CD4-positive, alpha-beta T cell (primary cell): ENCODE data around the gene GRID2. TPM values are rescaled to one million over a fixed set of nuclear protein-coding genes. Genes with fewer than 3 reads are reported as not detected.

Experiments used
- ATAC-seq: fragments of 200-7000 bp; cut with Tn5 transposase; one replicate; pipeline ENCODE4 v1.10.0; 2022; ENCODE audit warnings: mild to moderate bottlenecking; ENCODE audit not compliant: poor library complexity
- CTCF ChIA-PET: fragments of 350-600 bp; sonication (Branson Sonifier 250); formaldehyde crosslinking; loops from one replicate; lab custom pipeline; 2021; ENCODE audit warnings: antibody characterized with exemption, inconsistent platforms; lab: Charles Lee
- POLR2A ChIA-PET: fragments of 350-600 bp; sonication (Branson Sonifier 250); formaldehyde crosslinking; loops from one replicate; lab custom pipeline; 2021; ENCODE audit warnings: antibody characterized with exemption, inconsistent platforms; lab: Charles Lee
- DNase-seq, 14 experiments: peaks; one replicate each; pipeline ENCODE4 v3.0.0-alpha.2; 2013 to 2020; ENCODE audit warnings: mixed read lengths in 2 of 14
- H3K27ac ChIP-seq, 2 donors: one replicate each; pipeline versions ENCODE4 v1.5.1 to v1.7.0; 2013; ENCODE audit warnings: low read length in 2 of 2, low read depth in 1 of 2, mild to moderate bottlenecking in 1 of 2
- H3K27me3 ChIP-seq, 2 experiments: 1 replicate in 1 of 2; 2 replicates in 1 of 2; pipeline versions ENCODE4 v1.6.1 to v1.7.0; 2013; ENCODE audit warnings: low read length in 2 of 2, control low read depth in 1 of 2, mild to moderate bottlenecking in 1 of 2, moderate library complexity in 1 of 2; ENCODE audit not compliant: insufficient read depth in 2 of 2, control insufficient read depth in 1 of 2
- H3K36me3 ChIP-seq: one replicate; pipeline ENCODE4 v1.6.1; 2013; ENCODE audit warnings: low read length, control low read depth; ENCODE audit not compliant: insufficient read depth
- H3K4me1 ChIP-seq: one replicate; pipeline ENCODE4 v1.6.1; 2013; ENCODE audit warnings: low read length, control low read depth; ENCODE audit not compliant: insufficient read depth
- H3K4me3 ChIP-seq: one replicate; pipeline ENCODE4 v1.5.1; 2013; ENCODE audit warnings: mild to moderate bottlenecking, low read length, moderate library complexity
- H3K9me3 ChIP-seq, 2 experiments: 1 replicate in 1 of 2; 2 replicates in 1 of 2; pipeline versions ENCODE4 v1.6.1 to v1.7.0; 2013; ENCODE audit warnings: low read length in 2 of 2, mild to moderate bottlenecking in 2 of 2, control low read depth in 1 of 2, moderate library complexity in 1 of 2; ENCODE audit not compliant: control insufficient read depth in 1 of 2, insufficient read depth in 1 of 2
- H3K27ac Mint-ChIP-seq: one replicate; pipeline ENCODE4 v1.8.0; 2020; ENCODE audit warnings: mixed read lengths
- H3K27me3 Mint-ChIP-seq: one replicate; pipeline ENCODE4 v1.8.0; 2021; ENCODE audit warnings: mixed read lengths
- H3K36me3 Mint-ChIP-seq: one replicate; pipeline ENCODE4 v1.8.0; 2021; ENCODE audit warnings: low read depth, mixed read lengths
- H3K4me1 Mint-ChIP-seq: one replicate; pipeline ENCODE4 v1.8.0; 2021; ENCODE audit warnings: low read depth, mixed read lengths
- H3K4me3 Mint-ChIP-seq: one replicate; pipeline ENCODE4 v1.8.0; 2020; ENCODE audit warnings: mild to moderate bottlenecking, mixed read lengths
- H3K9me3 Mint-ChIP-seq: one replicate; pipeline ENCODE4 v1.8.0; 2020; ENCODE audit warnings: mixed read lengths
- CTCF ChIP-seq: fragments of 200-600 bp; IDR thresholded peaks from one replicate; pipeline ENCODE4 v1.8.0; 2022; ENCODE audit warnings: antibody characterized with exemption, mild to moderate bottlenecking
- intact Hi-C, 2 experiments: fragments of 100-400 bp; cut with DNase I in 1 of 2; cut with micrococcal nuclease in 1 of 2; formaldehyde crosslinking; loops; one replicate each; pipeline versions ENCODE4 v1.15.1 to v1.9.0; 2023 to 2025; cut with DNase I, micrococcal nuclease
- total RNA-seq, 174 experiments: library from RNA in 2 of 174; stranded (reverse) in 2 of 174; gene quantifications; one replicate each; pipeline ENCODE4 v1.2.3 and lab custom pipeline; 2021 to 2026

The GRID2 gene
- total RNA-seq, 2 experiments from 2014 or later = not detected

DNA sequence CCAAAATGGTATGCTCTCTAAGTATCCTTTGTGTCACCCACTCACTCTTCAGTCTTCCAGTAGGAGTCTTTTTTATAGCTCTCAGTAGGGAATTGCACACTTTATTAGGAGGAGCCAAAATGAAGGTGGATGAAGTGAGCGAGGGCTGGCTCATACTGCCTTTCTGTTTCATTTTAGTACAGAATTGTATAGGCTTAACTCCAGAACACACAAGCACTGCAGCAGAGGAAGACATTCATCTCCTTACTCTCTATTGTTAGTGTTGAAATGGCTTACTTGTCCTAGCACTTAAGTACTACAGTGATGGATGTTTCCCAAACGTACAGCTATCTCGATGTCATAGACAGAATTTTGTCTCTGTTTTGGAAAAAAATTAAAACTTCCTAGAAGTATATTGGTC is 1197.5 kb downstream of the GRID2 start:
- no peak overlapping the region for H3K27ac ChIP-seq
- ATAC-seq (no peak), DNase-seq (no peak)
- no peak for TF ChIP-seq CTCF
- no peaks in the 10 kb centered on the region for H3K36me3 ChIP-seq
- ChIA-PET CTCF (interaction anchor here (0.5 kb wide), 1 partner anchor 86 kb away, joined by 3 read pairs; no protein-coding TSS in a partner anchor), POLR2A (no interaction called here)
- H3K9me3 ChIP-seq = no peaks in the 10 kb centered on the region
- no peaks in the 10 kb centered on the region for H3K27me3 ChIP-seq
- H3K36me3 Mint-ChIP-seq = no peaks in the 10 kb centered on the region
- no peaks in the 10 kb centered on the region for H3K27me3 Mint-ChIP-seq
- H3K4me3 Mint-ChIP-seq = no peak overlapping the region
- no peaks in the 10 kb centered on the region for H3K4me1 Mint-ChIP-seq
- no peak overlapping the region for H3K27ac Mint-ChIP-seq
- intact Hi-C loops = no loop called here
- H3K4me3 ChIP-seq = no peak overlapping the region
- H3K4me1 ChIP-seq = no peaks in the 10 kb centered on the region
- peaks cover 4% of the 10 kb centered on the region for H3K9me3 Mint-ChIP-seq

GRCh38 chr4:93501946-93502345 is 1198.2 kb downstream of the GRID2 start:
- peaks cover 10% of the 10 kb centered on the region for H3K9me3 Mint-ChIP-seq
- no peaks in the 10 kb centered on the region for H3K36me3 ChIP-seq
- no peaks in the 10 kb centered on the region for H3K27me3 ChIP-seq
- no peak for DNase-seq
- no peaks in the 10 kb centered on the region for H3K4me1 Mint-ChIP-seq
- no peak for ATAC-seq
- intact Hi-C loops = no loop called here
- no peak overlapping the region for H3K27ac ChIP-seq
- H3K4me1 ChIP-seq = no peaks in the 10 kb centered on the region
- H3K27ac Mint-ChIP-seq = no peak overlapping the region
- POLR2A ChIA-PET = no interaction called here
- CTCF ChIA-PET = interaction anchor here (0.5 kb wide), 1 partner anchor 87 kb away, joined by 3 read pairs; no protein-coding TSS in a partner anchor
- H3K4me3 Mint-ChIP-seq = no peak overlapping the region
- TF ChIP-seq CTCF = no peak
- H3K36me3 Mint-ChIP-seq = no peaks in the 10 kb centered on the region
- no peaks in the 10 kb centered on the region for H3K9me3 ChIP-seq
- H3K4me3 ChIP-seq = no peak overlapping the region
- no peaks in the 10 kb centered on the region for H3K27me3 Mint-ChIP-seq

DNA sequence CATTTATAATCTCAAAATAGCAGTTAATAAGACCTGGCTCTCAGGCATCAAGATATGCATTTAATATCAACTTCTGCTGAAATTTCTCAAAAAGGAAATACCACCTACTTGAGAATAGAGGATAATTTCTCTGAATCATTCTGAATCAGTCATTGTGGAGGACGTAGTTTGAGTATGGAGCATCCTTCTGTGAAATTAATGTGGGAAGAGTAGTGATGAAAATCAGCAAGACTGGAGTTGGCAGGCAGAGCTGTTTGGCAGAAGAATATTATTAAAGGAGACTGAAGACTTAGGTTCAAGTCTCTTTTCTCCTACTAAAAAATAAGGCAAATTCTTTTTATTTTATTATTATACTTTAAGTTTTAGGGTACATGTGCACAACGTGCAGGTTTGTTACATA is 1199.2 kb downstream of the GRID2 start:
- ChIA-PET POLR2A (no interaction called here), CTCF (no interaction called here)
- H3K27me3 Mint-ChIP-seq = no peaks in the 10 kb centered on the region
- Histone ChIP-seq H3K9me3 (no peaks in the 10 kb centered on the region), H3K27ac (no peak overlapping the region), H3K27me3 (no peaks in the 10 kb centered on the region), H3K4me1 (no peaks in the 10 kb centered on the region), H3K36me3 (no peaks in the 10 kb centered on the region), H3K4me3 (no peak overlapping the region)
- H3K9me3 Mint-ChIP-seq = peaks cover 11% of the 10 kb centered on the region
- intact Hi-C loops = no loop called here
- no peak overlapping the region for H3K27ac Mint-ChIP-seq
- no peak for TF ChIP-seq CTCF
- no peak for ATAC-seq
- no peak overlapping the region for H3K4me3 Mint-ChIP-seq
- no peak for DNase-seq
- H3K36me3 Mint-ChIP-seq = no peaks in the 10 kb centered on the region
- H3K4me1 Mint-ChIP-seq = no peaks in the 10 kb centered on the region
